ENCODE data around the gene SLC22A1. TPM values are rescaled to one million over a fixed set of nuclear protein-coding genes. Genes with fewer than 3 reads are reported as not detected.
"Not testable (repeated sequence)": the region's sequence is repeated elsewhere in the genome, so short reads cannot be mapped to it uniquely, and the experiment has no call there.

The SLC22A1 gene
- total RNA-seq, 1 experiment from 2014 or later, result not detected

GRCh38 chr6:160090442-160091239 lies 31.0 kb upstream of the SLC22A1 start:
- in situ Hi-C loops (cut with HindIII; ENCODE audit: low pct_unique_long_range_greater_than_20kb, low sequenced_read_pairs); DNase-seq (ENCODE audit: low read depth): not testable (repeated sequence)

GRCh38 chr6:160092176-160092575 lies 29.4 kb upstream of the SLC22A1 start:
- DNase-seq (ENCODE audit: low read depth); in situ Hi-C loops (cut with HindIII; ENCODE audit: low pct_unique_long_range_greater_than_20kb, low sequenced_read_pairs): not testable (repeated sequence)

- no peak for DNase-seq (ENCODE audit: low read depth)
- in situ Hi-C loops (cut with HindIII; ENCODE audit: low pct_unique_long_range_greater_than_20kb, low sequenced_read_pairs), result no loop called here
Measured at GRCh38 chr6:160092602-160093001, 29.0 kb upstream of the SLC22A1 start.

GRCh38 chr6:160093061-160093460 lies 28.6 kb upstream of the SLC22A1 start:
- in situ Hi-C loops (cut with HindIII; ENCODE audit: low pct_unique_long_range_greater_than_20kb, low sequenced_read_pairs), result no loop called here
- DNase-seq (ENCODE audit: low read depth), result no peak

- in situ Hi-C loops (cut with HindIII; ENCODE audit: low pct_unique_long_range_greater_than_20kb, low sequenced_read_pairs), result no loop called here
- no peak for DNase-seq (ENCODE audit: low read depth)
Measured at GRCh38 chr6:160093946-160094345, 27.7 kb upstream of the SLC22A1 start.

GRCh38 chr6:160095146-160095845 lies 26.3 kb upstream of the SLC22A1 start:
- in situ Hi-C loops (cut with HindIII; ENCODE audit: low pct_unique_long_range_greater_than_20kb, low sequenced_read_pairs), result no loop called here
- no peak for DNase-seq (ENCODE audit: low read depth)

GRCh38 chr6:160101277-160102205 lies 20.1 kb upstream of the SLC22A1 start:
- in situ Hi-C loops (cut with HindIII; ENCODE audit: low pct_unique_long_range_greater_than_20kb, low sequenced_read_pairs), result no loop called here

GRCh38 chr6:160102399-160102798 lies 19.2 kb upstream of the SLC22A1 start:
- DNase-seq (ENCODE audit: low read depth), result no peak
- in situ Hi-C loops (cut with HindIII; ENCODE audit: low pct_unique_long_range_greater_than_20kb, low sequenced_read_pairs), result no loop called here

More at GRCh38 chr6:160101277-160102205, 20.1 kb upstream of the SLC22A1 start:
- DNase-seq (ENCODE audit: low read depth), result no peak

GRCh38 chr6:160102956-160103824 lies 18.4 kb upstream of the SLC22A1 start:
- no peak for DNase-seq (ENCODE audit: low read depth)
- in situ Hi-C loops (cut with HindIII; ENCODE audit: low pct_unique_long_range_greater_than_20kb, low sequenced_read_pairs), result no loop called here

- DNase-seq (ENCODE audit: low read depth), result no peak
- in situ Hi-C loops (cut with HindIII; ENCODE audit: low pct_unique_long_range_greater_than_20kb, low sequenced_read_pairs), result no loop called here
Measured at GRCh38 chr6:160103825-160104100, 17.9 kb upstream of the SLC22A1 start.

GRCh38 chr6:160104821-160105517 lies 16.6 kb upstream of the SLC22A1 start:
- no peak for DNase-seq (ENCODE audit: low read depth)
- in situ Hi-C loops (cut with HindIII; ENCODE audit: low pct_unique_long_range_greater_than_20kb, low sequenced_read_pairs), result no loop called here

- in situ Hi-C loops (cut with HindIII; ENCODE audit: low pct_unique_long_range_greater_than_20kb, low sequenced_read_pairs), result no loop called here
Measured at GRCh38 chr6:160106010-160106409, 15.6 kb upstream of the SLC22A1 start.

GRCh38 chr6:160106701-160107100 lies 14.9 kb upstream of the SLC22A1 start:
- in situ Hi-C loops (cut with HindIII; ENCODE audit: low pct_unique_long_range_greater_than_20kb, low sequenced_read_pairs), result no loop called here
- DNase-seq (ENCODE audit: low read depth), result no peak

More at GRCh38 chr6:160106010-160106409, 15.6 kb upstream of the SLC22A1 start:
- DNase-seq (ENCODE audit: low read depth), result no peak

- no peak for DNase-seq (ENCODE audit: low read depth)
- in situ Hi-C loops (cut with HindIII; ENCODE audit: low pct_unique_long_range_greater_than_20kb, low sequenced_read_pairs), result no loop called here
Measured at GRCh38 chr6:160108077-160108476, 13.5 kb upstream of the SLC22A1 start.

GRCh38 chr6:160110586-160111123 lies 11.0 kb upstream of the SLC22A1 start:
- no peak for DNase-seq (ENCODE audit: low read depth)
- in situ Hi-C loops (cut with HindIII; ENCODE audit: low pct_unique_long_range_greater_than_20kb, low sequenced_read_pairs), result no loop called here

GRCh38 chr6:160111806-160112205 lies 9.8 kb upstream of the SLC22A1 start:
- DNase-seq (ENCODE audit: low read depth), result no peak
- in situ Hi-C loops (cut with HindIII; ENCODE audit: low pct_unique_long_range_greater_than_20kb, low sequenced_read_pairs), result no loop called here

- in situ Hi-C loops (cut with HindIII; ENCODE audit: low pct_unique_long_range_greater_than_20kb, low sequenced_read_pairs), result no loop called here
- DNase-seq (ENCODE audit: low read depth), result no peak
Measured at GRCh38 chr6:160112628-160113299, 8.9 kb upstream of the SLC22A1 start.
